ENCODE measurements around the gene VILL. TPM values are rescaled to one million over a fixed set of nuclear protein-coding genes. Genes with fewer than 3 reads are reported as not detected.

Gene VILL
- total RNA-seq, 1 experiment from 2014 or later: 5.7 TPM

DNA sequence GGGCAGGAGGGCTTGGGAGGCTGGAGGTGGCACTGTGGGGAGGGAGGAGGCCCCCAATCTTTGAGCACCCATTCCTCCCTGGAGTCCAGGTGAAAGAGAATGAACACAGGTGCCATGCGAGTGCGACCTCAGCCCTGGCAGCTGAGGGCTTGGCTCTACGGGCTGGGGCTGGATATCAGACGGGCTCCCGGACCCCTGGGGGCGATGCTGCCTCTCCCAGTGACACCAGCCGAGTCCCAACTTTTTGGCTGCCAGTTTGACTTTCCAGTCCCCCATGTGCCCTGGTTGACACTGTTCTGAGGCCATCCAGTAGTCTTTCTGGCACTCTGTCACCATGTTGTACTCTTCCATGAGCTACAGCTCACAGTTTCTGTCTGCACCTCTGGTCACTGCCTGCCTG lies 1.2 kb downstream of the VILL start:
- 0 out of 2 replicates have a peak, but pooled peaks cover 3% of the 10 kb centered on the region for H3K4me1 ChIP-seq (ENCODE audit: control insufficient read depth, insufficient read depth, low read length)
- in situ Hi-C loops (cut with HindIII; ENCODE audit: low pct_unique_long_range_greater_than_20kb, low sequenced_read_pairs): no loop called here

DNA sequence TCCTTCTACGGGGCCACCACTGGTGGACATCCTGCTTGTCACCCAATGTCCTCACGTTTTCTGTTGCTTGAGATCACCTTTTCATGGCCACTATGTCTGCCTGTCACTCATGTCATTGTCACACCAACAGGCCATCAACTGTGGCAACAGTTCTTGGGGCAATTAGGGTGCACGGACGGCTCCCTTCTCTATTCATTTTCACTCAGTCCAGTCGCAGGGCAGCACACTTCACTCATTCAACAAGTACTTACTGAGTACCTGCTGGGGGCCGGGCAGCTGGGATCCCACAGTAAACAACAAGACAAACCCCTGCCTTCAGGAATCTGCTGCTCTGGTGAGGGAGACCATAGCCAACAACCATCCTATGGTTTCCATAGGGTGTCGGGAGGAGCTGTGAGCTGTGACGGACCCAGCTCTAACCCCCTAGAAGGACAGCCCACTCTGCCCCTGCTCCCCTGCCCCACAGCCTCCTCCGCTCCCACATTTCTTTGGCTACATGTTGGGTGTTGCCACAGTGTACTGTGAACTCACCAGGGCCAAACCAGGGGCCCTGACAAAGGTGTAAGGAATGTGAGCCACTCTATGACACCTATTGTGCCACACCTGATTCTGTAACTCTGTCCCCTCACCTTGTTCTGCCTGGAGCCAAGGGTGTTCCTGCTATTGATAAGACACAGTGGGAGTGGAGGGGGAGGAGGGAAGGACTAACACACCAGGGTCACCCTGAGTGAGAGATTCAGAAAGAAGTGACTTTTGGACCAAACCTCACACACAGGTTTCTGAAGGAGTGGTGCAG lies 1.9 kb downstream of the VILL start:
- intact Hi-C loops (cut with micrococcal nuclease; ENCODE audit: unreplicated experiment): no loop called here
- POLR2A ChIA-PET: no interaction called here

More for the DNA sequence above, 1.2 kb downstream of the VILL start:
- intact Hi-C loops (cut with micrococcal nuclease; ENCODE audit: unreplicated experiment): no loop called here
- H3K4me3 ChIP-seq (ENCODE audit: low read depth in 2 of 2, low read length in 2 of 2): no peak overlapping the region
- DNase-seq (ENCODE audit: low read depth, low spot score) (no peak), ATAC-seq (no peak)
- no peak overlapping the region for H3K27ac ChIP-seq (ENCODE audit: low read length)
- no TSS peak for BruUV-seq (replicated peaks)
- ChIA-PET CTCF (no interaction called here), POLR2A (no interaction called here)
- no peaks in the 10 kb centered on the region for H3K9me3 ChIP-seq (ENCODE audit: control insufficient read depth, insufficient read depth, low read depth, low read length)
- H3K36me3 ChIP-seq (ENCODE audit: control insufficient read depth, insufficient read depth, low read length): no peaks in the 10 kb centered on the region
- TF ChIP-seq TCF7L2 (IDR thresholded peaks at IDR 0.05; ENCODE audit: low read depth, low read length): no peak
- TF ChIP-seq, protein P1, sequence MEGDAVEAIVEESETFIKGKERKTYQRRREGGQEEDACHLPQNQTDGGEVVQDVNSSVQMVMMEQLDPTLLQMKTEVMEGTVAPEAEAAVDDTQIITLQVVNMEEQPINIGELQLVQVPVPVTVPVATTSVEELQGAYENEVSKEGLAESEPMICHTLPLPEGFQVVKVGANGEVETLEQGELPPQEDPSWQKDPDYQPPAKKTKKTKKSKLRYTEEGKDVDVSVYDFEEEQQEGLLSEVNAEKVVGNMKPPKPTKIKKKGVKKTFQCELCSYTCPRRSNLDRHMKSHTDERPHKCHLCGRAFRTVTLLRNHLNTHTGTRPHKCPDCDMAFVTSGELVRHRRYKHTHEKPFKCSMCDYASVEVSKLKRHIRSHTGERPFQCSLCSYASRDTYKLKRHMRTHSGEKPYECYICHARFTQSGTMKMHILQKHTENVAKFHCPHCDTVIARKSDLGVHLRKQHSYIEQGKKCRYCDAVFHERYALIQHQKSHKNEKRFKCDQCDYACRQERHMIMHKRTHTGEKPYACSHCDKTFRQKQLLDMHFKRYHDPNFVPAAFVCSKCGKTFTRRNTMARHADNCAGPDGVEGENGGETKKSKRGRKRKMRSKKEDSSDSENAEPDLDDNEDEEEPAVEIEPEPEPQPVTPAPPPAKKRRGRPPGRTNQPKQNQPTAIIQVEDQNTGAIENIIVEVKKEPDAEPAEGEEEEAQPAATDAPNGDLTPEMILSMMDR (IDR thresholded peaks at IDR 0.05): no peak
- TF ChIP-seq, protein P2, sequence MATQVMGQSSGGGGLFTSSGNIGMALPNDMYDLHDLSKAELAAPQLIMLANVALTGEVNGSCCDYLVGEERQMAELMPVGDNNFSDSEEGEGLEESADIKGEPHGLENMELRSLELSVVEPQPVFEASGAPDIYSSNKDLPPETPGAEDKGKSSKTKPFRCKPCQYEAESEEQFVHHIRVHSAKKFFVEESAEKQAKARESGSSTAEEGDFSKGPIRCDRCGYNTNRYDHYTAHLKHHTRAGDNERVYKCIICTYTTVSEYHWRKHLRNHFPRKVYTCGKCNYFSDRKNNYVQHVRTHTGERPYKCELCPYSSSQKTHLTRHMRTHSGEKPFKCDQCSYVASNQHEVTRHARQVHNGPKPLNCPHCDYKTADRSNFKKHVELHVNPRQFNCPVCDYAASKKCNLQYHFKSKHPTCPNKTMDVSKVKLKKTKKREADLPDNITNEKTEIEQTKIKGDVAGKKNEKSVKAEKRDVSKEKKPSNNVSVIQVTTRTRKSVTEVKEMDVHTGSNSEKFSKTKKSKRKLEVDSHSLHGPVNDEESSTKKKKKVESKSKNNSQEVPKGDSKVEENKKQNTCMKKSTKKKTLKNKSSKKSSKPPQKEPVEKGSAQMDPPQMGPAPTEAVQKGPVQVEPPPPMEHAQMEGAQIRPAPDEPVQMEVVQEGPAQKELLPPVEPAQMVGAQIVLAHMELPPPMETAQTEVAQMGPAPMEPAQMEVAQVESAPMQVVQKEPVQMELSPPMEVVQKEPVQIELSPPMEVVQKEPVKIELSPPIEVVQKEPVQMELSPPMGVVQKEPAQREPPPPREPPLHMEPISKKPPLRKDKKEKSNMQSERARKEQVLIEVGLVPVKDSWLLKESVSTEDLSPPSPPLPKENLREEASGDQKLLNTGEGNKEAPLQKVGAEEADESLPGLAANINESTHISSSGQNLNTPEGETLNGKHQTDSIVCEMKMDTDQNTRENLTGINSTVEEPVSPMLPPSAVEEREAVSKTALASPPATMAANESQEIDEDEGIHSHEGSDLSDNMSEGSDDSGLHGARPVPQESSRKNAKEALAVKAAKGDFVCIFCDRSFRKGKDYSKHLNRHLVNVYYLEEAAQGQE (IDR thresholded peaks at IDR 0.05; ENCODE audit: insufficient read depth in 1 of 2, low read depth in 2 of 2, low read length in 1 of 2): no peak
- no peak for TF ChIP-seq POLR2AphosphoS5 (IDR thresholded peaks at IDR 0.05; ENCODE audit: low read depth, low read length)
- no peak for TF ChIP-seq SIN3A (IDR thresholded peaks at IDR 0.05; ENCODE audit: borderline replicate concordance, insufficient read depth, low read depth, low read length)
- no peaks in the 10 kb centered on the region for H3K27me3 ChIP-seq (ENCODE audit: control insufficient read depth, insufficient read depth, low read length)

More for the DNA sequence above, 1.9 kb downstream of the VILL start:
- no peak for DNase-seq (ENCODE audit: low read depth, low spot score)
- Histone ChIP-seq H3K9me3 (ENCODE audit: control insufficient read depth, insufficient read depth, low read depth, low read length) (no peaks in the 10 kb centered on the region), H3K4me3 (ENCODE audit: low read depth in 2 of 2, low read length in 2 of 2) (no peak overlapping the region), H3K27me3 (ENCODE audit: control insufficient read depth, insufficient read depth, low read length) (no peaks in the 10 kb centered on the region), H3K36me3 (ENCODE audit: control insufficient read depth, insufficient read depth, low read length) (no peaks in the 10 kb centered on the region), H3K27ac (ENCODE audit: low read length) (no peak overlapping the region), H3K4me1 (ENCODE audit: control insufficient read depth, insufficient read depth, low read length) (0 out of 2 replicates have a peak, but pooled peaks cover 3% of the 10 kb centered on the region)
- CTCF ChIA-PET: no interaction called here
- ATAC-seq: no peak
- in situ Hi-C loops (cut with HindIII; ENCODE audit: low pct_unique_long_range_greater_than_20kb, low sequenced_read_pairs): no loop called here
- TF ChIP-seq POLR2AphosphoS5 (IDR thresholded peaks at IDR 0.05; ENCODE audit: low read depth, low read length) (no peak), SIN3A (IDR thresholded peaks at IDR 0.05; ENCODE audit: borderline replicate concordance, insufficient read depth, low read depth, low read length) (no peak), TCF7L2 (IDR thresholded peaks at IDR 0.05; ENCODE audit: low read depth, low read length) (no peak)
- TF ChIP-seq, protein P1 (IDR thresholded peaks at IDR 0.05): no peak
- TF ChIP-seq, protein P2 (IDR thresholded peaks at IDR 0.05; ENCODE audit: insufficient read depth in 1 of 2, low read depth in 2 of 2, low read length in 1 of 2): no peak
- BruUV-seq (replicated peaks): no TSS peak

All from Panc1 (cell line).